HG02884 (cell line): Measurements from ENCODE around the gene ATP1A2.

Experiments
- ATAC-seq: cut with Tn5 transposase; IDR thresholded peaks from one replicate; pipeline ENCODE4 v1.9.1; 2021; ENCODE audit warnings: mild to moderate bottlenecking, moderate library complexity; ENCODE audit not compliant: unreplicated experiment

The ATP1A2 gene

GRCh38 chr1:160115545-160116282 lies at the start of gene ATP1A2:
ATP1A2 (plus strand) TSS chr1:160115759; CDS start chr1:160115862, 103 bp downstream.
- ATAC-seq, result no peak

GRCh38 chr1:160066829-160067745 lies 48.5 kb upstream of the ATP1A2 start:
- no peak for ATAC-seq

- no peak for ATAC-seq
Observed at GRCh38 chr1:160068225-160068624, 47.3 kb upstream of the ATP1A2 start.

- no peak for ATAC-seq
Observed at GRCh38 chr1:160069460-160070231, 45.9 kb upstream of the ATP1A2 start, which contains the start of gene KCNJ10. KCNJ10 (minus strand) TSS chr1:160070160; CDS start chr1:160042532, 27,628 bp downstream.

- ATAC-seq, result no peak
Observed at GRCh38 chr1:160070243-160071163, 45.1 kb upstream of the ATP1A2 start.

- ATAC-seq, result no peak
Observed at GRCh38 chr1:160071289-160071688, 44.3 kb upstream of the ATP1A2 start.

GRCh38 chr1:160074865-160075264 lies 40.7 kb upstream of the ATP1A2 start:
- ATAC-seq, result no peak

- ATAC-seq, result no peak
Observed at GRCh38 chr1:160075836-160076235, 39.7 kb upstream of the ATP1A2 start.

GRCh38 chr1:160076295-160076694 lies 39.3 kb upstream of the ATP1A2 start:
- no peak for ATAC-seq

- ATAC-seq, result no peak
Observed at GRCh38 chr1:160077486-160077885, 38.1 kb upstream of the ATP1A2 start.

- ATAC-seq, result peak; percentile 81
Observed at GRCh38 chr1:160078512-160079195, 36.9 kb upstream of the ATP1A2 start.

- ATAC-seq, result no peak
Observed at GRCh38 chr1:160079448-160079847, 36.1 kb upstream of the ATP1A2 start.

GRCh38 chr1:160080381-160081100 lies 35.0 kb upstream of the ATP1A2 start:
- no peak for ATAC-seq

GRCh38 chr1:160081261-160081936 lies 34.2 kb upstream of the ATP1A2 start, which contains the start of gene KCNJ9:
KCNJ9 (plus strand) TSS chr1:160081538; CDS start chr1:160084031, 2,493 bp downstream.
- no peak for ATAC-seq

- ATAC-seq, result no peak
Observed at GRCh38 chr1:160082487-160082886, 33.1 kb upstream of the ATP1A2 start.

- no peak for ATAC-seq
Observed at GRCh38 chr1:160082926-160083325, 32.6 kb upstream of the ATP1A2 start.

- no peak for ATAC-seq
Observed at GRCh38 chr1:160083968-160084770, 31.4 kb upstream of the ATP1A2 start.
